RPMI7951 (cell line): ENCODE results near the gene ORAI3. TPM values are rescaled to one million over a fixed set of nuclear protein-coding genes. Genes with fewer than 3 reads are reported as not detected.

Experiments
- DNase-seq: peaks from one replicate; pipeline ENCODE4 v3.0.0-alpha.2; 2012; ENCODE audit warnings: low read depth
- total RNA-seq: library from RNA; depleted of rRNA; stranded (reverse); fragments of >200 nt; shearing (Covaris generic); gene quantifications from 2 replicates; pipeline ENCODE4 v1.2.3, GENCODE V29; 2014

Gene ORAI3
- total RNA-seq, 1 experiment from 2014 or later: 28.5 TPM

DNA sequence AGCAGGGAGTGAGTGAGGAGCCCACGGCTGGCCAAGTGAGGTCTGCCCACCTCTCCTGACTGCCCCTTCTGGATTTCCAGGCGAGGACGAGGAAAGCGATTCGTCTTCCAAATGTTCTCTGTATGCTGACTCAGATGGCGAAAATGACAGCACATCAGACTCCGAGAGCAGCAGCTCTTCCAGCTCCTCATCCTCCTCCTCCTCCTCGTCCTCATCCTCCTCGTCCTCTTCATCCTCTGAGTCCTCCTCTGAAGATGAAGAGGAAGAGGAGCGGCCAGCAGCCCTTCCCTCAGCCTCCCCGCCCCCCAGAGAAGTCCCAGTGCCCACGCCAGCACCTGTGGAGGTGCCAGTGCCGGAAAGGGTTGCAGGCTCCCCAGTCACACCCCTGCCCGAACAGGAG is 22.4 kb downstream of the ORAI3 start:
- DNase-seq: no peak

- DNase-seq: no peak
Observed at GRCh38 chr16:30972872-30973271, 24.0 kb downstream of the ORAI3 start.

DNA sequence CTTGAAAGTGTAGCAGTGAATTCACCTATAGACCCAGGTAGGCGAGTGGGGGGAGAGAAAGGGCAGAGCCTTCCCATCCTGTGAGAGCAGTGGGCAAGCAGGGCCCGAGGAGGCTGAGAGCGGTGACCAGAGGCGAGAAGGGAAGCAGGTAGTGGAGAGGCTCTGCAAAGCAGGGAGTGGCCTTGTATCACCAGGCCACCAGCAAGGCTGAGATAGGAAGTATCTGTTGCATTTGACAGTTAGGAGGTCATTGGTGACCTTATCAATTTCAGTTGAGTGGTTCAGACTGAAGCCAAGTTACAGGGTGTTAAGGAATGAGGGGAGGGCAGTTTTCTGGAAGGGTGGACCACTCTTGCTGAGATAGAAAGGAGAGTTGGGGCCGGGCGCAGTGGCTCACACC is 25.5 kb downstream of the ORAI3 start:
- DNase-seq: no peak

DNA sequence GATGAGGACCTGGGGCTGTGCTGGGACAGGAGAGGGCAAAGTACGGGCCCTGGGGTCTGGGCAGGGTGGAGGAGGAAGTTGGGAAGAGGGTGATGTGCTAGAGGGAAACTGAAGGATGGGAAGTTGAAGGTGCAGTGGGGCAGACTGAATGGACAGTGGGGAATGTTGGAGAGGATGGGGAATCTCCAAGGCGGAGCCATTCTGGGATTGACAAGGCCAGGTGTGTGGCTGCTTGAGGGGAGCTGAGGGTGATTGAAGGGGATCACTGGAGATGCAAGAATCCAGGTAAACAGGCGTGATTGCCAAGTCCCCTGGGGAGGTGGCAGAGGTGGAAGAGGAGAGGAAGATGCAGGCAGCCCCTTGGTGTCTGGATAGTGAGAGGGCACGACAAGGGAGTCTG is 27.6 kb downstream of the ORAI3 start:
- DNase-seq: no peak

GRCh38 chr16:30977502-30977901 is 28.6 kb downstream of the ORAI3 start:
- no peak for DNase-seq

DNA sequence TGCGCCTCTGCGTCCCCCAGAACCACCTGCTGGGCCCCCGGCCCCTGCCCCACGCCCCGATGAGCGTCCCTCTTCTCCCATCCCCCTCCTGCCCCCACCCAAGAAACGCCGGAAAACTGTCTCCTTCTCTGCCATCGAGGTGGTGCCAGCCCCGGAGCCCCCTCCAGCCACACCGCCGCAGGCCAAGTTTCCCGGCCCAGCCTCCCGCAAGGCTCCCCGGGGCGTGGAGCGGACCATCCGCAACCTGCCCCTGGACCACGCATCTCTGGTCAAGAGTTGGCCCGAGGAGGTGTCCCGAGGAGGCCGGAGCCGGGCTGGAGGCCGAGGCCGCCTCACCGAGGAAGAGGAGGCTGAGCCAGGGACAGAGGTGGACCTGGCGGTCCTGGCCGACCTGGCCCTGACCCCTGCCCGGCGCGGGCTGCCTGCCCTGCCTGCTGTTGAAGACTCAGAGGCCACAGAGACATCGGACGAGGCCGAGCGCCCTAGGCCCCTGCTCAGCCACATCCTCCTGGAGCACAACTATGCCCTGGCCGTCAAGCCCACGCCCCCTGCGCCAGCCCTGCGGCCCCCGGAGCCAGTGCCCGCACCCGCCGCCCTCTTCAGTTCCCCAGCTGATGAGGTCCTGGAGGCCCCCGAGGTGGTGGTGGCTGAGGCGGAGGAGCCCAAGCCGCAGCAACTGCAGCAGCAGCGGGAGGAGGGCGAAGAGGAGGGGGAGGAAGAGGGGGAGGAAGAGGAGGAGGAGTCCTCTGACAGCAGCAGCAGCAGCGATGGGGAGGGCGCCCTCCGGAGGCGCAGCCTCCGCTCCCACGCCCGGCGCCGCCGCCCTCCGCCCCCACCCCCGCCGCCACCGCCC is 30.5 kb downstream of the ORAI3 start:
- DNase-seq: no peak

DNA sequence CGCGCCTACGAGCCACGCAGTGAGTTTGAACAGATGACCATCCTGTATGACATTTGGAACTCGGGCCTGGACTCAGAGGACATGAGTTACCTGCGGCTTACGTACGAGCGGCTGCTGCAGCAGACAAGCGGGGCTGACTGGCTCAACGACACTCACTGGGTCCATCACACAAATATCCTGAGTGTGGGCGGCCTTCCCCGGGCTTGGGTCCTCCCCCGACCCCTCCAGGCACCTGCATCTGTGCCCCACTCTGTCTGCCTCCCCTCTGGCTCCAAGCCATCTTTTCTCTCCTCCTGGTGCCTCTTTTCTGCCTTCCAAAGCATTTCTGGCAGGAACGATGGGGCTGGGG is 31.1 kb downstream of the ORAI3 start:
- DNase-seq: no peak

DNA sequence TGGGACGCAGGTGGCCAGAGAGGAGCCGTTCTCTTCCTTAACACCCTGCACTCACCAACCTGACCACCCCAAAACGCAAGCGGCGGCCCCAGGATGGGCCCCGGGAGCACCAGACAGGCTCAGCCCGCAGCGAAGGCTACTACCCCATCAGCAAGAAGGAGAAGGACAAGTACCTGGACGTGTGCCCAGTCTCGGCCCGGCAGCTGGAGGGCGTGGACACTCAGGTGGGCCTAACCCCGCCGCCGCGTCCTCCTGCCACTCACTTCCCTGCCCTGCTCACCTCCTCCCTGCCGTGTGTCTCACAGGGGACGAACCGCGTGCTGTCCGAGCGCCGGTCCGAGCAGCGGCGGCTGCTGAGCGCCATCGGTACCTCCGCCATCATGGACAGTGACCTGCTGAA is 31.6 kb downstream of the ORAI3 start:
- no peak for DNase-seq

DNA sequence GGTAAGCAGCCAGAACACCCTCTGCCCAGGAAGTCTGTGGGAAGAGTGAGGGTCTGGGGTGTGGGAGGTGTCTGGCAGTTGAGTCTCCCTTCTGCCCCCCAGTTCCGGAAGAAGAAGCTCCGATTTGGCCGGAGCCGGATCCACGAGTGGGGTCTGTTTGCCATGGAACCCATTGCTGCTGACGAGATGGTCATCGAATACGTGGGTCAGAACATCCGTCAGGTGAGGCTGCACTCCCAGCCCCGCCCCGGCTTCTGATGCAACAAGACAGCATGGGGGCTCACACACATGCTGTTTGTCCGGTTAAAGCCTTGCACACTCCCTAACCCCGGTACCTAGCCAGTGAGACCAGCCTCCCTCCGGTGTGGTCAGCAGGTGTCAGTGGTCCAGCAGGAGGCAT is 32.1 kb downstream of the ORAI3 start:
- no peak for DNase-seq

GRCh38 chr16:30982548-30983288 is 33.9 kb downstream of the ORAI3 start:
- DNase-seq: no peak

DNA sequence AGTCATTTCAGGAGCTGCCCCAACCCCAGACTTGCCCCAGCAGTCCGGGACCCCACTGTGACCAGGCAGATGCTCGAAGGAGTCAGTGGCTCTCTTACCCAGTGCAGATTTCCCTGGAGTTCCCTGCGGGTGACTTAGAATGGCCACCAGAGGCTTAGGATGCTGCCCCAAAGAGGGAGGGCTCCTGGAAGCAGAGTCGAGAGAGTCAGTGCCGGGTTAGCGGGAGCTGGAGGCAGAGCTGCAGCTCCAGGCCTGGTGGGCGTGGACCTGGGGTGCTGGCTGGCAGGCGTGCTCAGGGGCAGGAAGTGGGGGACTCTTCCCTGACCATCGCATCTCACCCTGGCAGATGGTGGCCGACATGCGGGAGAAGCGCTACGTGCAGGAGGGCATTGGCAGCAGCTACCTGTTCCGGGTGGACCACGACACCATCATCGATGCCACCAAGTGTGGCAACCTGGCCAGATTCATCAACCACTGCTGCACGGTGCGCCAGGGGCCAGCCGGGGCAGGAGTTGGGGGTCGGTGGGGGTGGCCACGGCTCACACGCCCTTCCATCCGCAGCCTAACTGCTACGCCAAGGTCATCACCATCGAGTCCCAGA is 34.5 kb downstream of the ORAI3 start:
- no peak for DNase-seq

GRCh38 chr16:30983898-30984610 is 35.2 kb downstream of the ORAI3 start:
- no peak for DNase-seq

DNA sequence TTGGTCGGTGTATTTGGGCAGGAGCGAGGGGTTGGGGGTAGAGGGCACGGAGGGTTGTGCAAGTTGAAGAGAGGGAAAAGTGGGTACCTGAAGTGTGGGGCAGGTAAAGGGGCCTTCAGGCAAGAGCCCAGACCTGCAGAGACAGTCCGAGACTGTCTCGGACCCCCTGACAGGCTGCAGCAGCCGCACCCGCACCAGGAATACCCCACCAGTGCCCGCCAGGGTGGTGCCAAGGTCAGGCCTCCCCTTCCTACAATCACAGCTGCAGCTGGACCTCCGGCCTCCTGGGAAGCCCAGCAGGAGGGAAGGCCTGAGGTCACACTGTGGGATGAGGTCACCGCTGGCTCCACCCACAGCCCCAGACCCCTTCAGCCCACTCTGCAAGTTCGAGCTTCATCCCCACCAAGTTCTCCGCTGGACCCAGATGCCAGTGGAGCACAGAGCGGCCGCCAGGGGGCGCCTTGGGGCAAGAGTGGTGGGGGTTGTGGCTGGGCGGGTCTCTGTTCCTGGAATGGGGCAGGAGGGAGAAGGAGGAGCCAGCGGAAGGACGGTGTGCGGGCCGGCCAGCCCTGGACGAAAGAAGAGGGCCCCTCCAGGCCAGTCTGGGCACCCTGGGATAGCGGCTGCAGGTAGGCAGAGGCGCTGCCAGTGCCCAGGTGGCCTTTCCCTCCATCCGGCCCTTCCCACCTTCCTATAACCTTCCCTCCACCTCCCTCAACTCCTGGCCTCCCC is 36.0 kb downstream of the ORAI3 start, which contains the start of gene HSD3B7:
HSD3B7 (plus strand) TSS at position 539 of the 732 bp plus-strand sequence. CDS start 452 bp downstream, outside the sequence.
- peak; percentile 67 for DNase-seq

- DNase-seq: peak; percentile 56
Observed at GRCh38 chr16:30985401-30986128, 36.7 kb downstream of the ORAI3 start.

DNA sequence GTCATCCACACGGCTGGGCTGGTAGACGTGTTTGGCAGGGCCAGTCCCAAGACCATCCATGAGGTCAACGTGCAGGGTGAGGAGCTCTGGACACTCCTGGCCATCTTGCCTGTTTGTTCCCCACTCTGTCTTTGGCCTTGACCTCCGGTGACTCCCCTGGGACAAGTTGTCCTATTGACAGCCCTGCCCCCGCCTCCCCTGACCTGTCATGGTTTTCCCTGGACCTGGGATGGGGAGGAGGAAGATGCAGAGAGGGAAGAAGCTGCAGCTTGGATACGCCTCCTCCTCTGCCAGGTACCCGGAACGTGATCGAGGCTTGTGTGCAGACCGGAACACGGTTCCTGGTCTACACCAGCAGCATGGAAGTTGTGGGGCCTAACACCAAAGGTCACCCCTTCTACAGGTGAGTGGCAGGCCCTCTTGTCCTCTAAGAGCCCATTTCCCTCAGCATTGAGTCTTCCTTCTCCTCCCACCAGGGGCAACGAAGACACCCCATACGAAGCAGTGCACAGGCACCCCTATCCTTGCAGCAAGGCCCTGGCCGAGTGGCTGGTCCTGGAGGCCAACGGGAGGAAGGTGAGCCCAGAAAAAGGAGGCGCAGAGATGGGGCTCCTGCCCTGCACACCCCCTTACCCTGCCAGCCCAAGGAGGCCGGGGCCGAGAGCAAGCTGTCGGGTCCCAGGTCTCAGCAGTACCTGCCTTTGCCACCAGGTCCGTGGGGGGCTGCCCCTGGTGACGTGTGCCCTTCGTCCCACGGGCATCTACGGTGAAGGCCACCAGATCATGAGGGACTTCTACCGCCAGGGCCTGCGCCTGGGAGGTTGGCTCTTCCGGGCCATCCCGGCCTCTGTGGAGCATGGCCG is 37.5 kb downstream of the ORAI3 start:
- DNase-seq: no peak

DNA sequence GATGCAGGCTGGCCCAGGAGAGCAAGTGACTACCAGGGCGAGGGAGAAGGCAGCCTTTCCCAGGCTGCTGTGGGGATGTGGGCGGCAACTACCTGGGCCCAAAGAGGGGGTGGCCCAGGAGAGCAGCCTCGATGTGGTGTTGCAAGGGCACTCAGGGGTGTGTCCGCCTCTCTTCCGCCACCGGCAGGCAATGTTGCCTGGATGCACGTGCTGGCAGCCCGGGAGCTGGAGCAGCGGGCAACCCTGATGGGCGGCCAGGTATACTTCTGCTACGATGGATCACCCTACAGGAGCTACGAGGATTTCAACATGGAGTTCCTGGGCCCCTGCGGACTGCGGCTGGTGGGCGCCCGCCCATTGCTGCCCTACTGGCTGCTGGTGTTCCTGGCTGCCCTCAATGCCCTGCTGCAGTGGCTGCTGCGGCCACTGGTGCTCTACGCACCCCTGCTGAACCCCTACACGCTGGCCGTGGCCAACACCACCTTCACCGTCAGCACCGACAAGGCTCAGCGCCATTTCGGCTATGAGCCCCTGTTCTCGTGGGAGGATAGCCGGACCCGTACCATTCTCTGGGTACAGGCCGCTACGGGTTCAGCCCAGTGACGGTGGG is 38.8 kb downstream of the ORAI3 start:
- DNase-seq: no peak

- no peak for DNase-seq
Observed at GRCh38 chr16:30989469-30990047, 40.7 kb downstream of the ORAI3 start.

DNA sequence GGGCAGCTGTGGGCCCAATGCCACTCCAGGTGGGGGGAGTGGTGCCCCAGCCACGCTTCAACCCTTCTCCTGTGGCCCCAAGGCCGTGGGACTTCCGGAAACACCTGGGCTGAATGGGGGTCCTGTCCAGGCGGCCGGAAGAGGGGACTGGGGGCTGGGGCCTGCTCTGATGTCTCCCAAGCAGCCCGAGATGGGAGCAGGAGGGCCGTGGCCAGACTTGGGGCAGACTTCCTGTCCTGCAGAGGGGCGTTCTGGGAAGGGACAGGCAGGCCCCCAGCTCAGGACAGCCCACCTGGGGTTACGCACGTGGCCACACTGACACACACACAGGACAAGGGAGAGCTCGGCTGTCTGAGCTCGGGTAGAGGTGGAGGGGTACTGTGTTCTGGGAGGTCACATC is 41.2 kb downstream of the ORAI3 start:
- DNase-seq: no peak

GRCh38 chr16:30991052-30991451 is 42.2 kb downstream of the ORAI3 start:
- no peak for DNase-seq
